ENCODE measurements around the gene MESD. TPM values are rescaled to one million over a fixed set of nuclear protein-coding genes. Genes with fewer than 3 reads are reported as not detected.

MESD gene
- total and polyA plus RNA-seq, 2 donors from 2014 or later: 23.3 to 30.9 TPM

GRCh38 chr15:81029414-81030300 lies 40.0 kb upstream of the MESD start:
- intact Hi-C loops (cut with DNase I): no loop called here
- no peak for FAIRE-seq
- no peak for DNase-seq
- Histone ChIP-seq H3K4me1 (ENCODE audit: control insufficient read depth in 2 of 3, insufficient read depth in 2 of 3, low read depth in 1 of 3, low read length in 3 of 3) (no peaks in the 10 kb centered on the region), H3K9me3 (ENCODE audit: control insufficient read depth in 2 of 3, insufficient read depth in 1 of 3, low read length in 3 of 3) (peaks cover 0 to 4% (median 0%) of the 10 kb centered on the region in 3 donors), H3K27me3 (ENCODE audit: control insufficient read depth, insufficient read depth, low read length) (no peaks in the 10 kb centered on the region), H3K4me3 (ENCODE audit: low read length in 3 of 3) (no peak overlapping the region), H3K27ac (ENCODE audit: low read depth in 2 of 2, low read length in 2 of 2) (no peak overlapping the region), H3K9ac (ENCODE audit: low read length in 3 of 3) (no peak overlapping the region), H3K36me3 (ENCODE audit: control insufficient read depth in 2 of 3, insufficient read depth in 3 of 3, low read length in 3 of 3) (no peaks in the 10 kb centered on the region)
- no peak for TF ChIP-seq CTCF (IDR thresholded peaks at IDR 0.05; ENCODE audit: borderline replicate concordance, extremely low read depth, insufficient read depth)

- intact Hi-C loops (cut with DNase I): no loop called here
- Histone ChIP-seq H3K9ac (ENCODE audit: low read length in 3 of 3) (no peak overlapping the region), H3K27me3 (ENCODE audit: control insufficient read depth, insufficient read depth, low read length) (no peaks in the 10 kb centered on the region), H3K9me3 (ENCODE audit: control insufficient read depth in 2 of 3, insufficient read depth in 1 of 3, low read length in 3 of 3) (peaks cover 0 to 4% (median 0%) of the 10 kb centered on the region in 3 donors), H3K36me3 (ENCODE audit: control insufficient read depth in 2 of 3, insufficient read depth in 3 of 3, low read length in 3 of 3) (no peaks in the 10 kb centered on the region), H3K27ac (ENCODE audit: low read depth in 2 of 2, low read length in 2 of 2) (no peak overlapping the region), H3K4me3 (ENCODE audit: low read length in 3 of 3) (no peak overlapping the region), H3K4me1 (ENCODE audit: control insufficient read depth in 2 of 3, insufficient read depth in 2 of 3, low read depth in 1 of 3, low read length in 3 of 3) (peaks cover 0 to 4% (median 0%) of the 10 kb centered on the region in 3 donors)
- FAIRE-seq: no peak
- TF ChIP-seq CTCF (IDR thresholded peaks at IDR 0.05; ENCODE audit: borderline replicate concordance, extremely low read depth, insufficient read depth): no peak
- DNase-seq: no peak
These were observed 37.4 kb upstream of the MESD start for GRCh38 chr15:81026836-81027599.

- H3K4me1 ChIP-seq (ENCODE audit: control insufficient read depth in 2 of 3, insufficient read depth in 2 of 3, low read depth in 1 of 3, low read length in 3 of 3): peaks cover 0 to 4% (median 0%) of the 10 kb centered on the region in 3 donors
These were observed 36.2 kb upstream of the MESD start for GRCh38 chr15:81025721-81026370.

More at GRCh38 chr15:81025721-81026370, 36.2 kb upstream of the MESD start:
- no peak overlapping the region for H3K9ac ChIP-seq (ENCODE audit: low read length in 3 of 3)
- peaks cover 0 to 4% (median 0%) of the 10 kb centered on the region in 3 donors for H3K9me3 ChIP-seq (ENCODE audit: control insufficient read depth in 2 of 3, insufficient read depth in 1 of 3, low read length in 3 of 3)
- intact Hi-C loops (cut with DNase I): no loop called here
- H3K27ac ChIP-seq (ENCODE audit: low read depth in 2 of 2, low read length in 2 of 2): no peak overlapping the region
- no peaks in the 10 kb centered on the region for H3K36me3 ChIP-seq (ENCODE audit: control insufficient read depth in 2 of 3, insufficient read depth in 3 of 3, low read length in 3 of 3)
- H3K4me3 ChIP-seq (ENCODE audit: low read length in 3 of 3): no peak overlapping the region
- FAIRE-seq (no peak), DNase-seq (no peak)
- TF ChIP-seq CTCF (IDR thresholded peaks at IDR 0.05; ENCODE audit: borderline replicate concordance, extremely low read depth, insufficient read depth): no peak
- H3K27me3 ChIP-seq (ENCODE audit: control insufficient read depth, insufficient read depth, low read length): no peaks in the 10 kb centered on the region
